ENCODE results near the gene STK11IP.

GRCh38 chr2:219608399-219608964, 10.8 kb downstream of the STK11IP start:
- TF ChIP-seq SP1 (IDR thresholded peaks at IDR 0.05): no peak
- TF ChIP-seq, protein P1, sequence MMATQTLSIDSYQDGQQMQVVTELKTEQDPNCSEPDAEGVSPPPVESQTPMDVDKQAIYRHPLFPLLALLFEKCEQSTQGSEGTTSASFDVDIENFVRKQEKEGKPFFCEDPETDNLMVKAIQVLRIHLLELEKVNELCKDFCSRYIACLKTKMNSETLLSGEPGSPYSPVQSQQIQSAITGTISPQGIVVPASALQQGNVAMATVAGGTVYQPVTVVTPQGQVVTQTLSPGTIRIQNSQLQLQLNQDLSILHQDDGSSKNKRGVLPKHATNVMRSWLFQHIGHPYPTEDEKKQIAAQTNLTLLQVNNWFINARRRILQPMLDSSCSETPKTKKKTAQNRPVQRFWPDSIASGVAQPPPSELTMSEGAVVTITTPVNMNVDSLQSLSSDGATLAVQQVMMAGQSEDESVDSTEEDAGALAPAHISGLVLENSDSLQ (IDR thresholded peaks at IDR 0.05): no peak
- TF ChIP-seq SUZ12 (IDR thresholded peaks at IDR 0.05): no peak
- TF ChIP-seq ARNT (IDR thresholded peaks at IDR 0.05): no peak
- TF ChIP-seq HDGF (IDR thresholded peaks at IDR 0.05; ENCODE audit: borderline replicate concordance): no peak
- no peak for TF ChIP-seq FOXA1 (IDR thresholded peaks at IDR 0.05)
- TF ChIP-seq NFRKB (IDR thresholded peaks at IDR 0.05): no peak
- TF ChIP-seq FOXK2 (IDR thresholded peaks at IDR 0.05): no peak
- no peak for TF ChIP-seq L3MBTL2 (conservative IDR thresholded peaks at IDR 0.05)
- no peak for TF ChIP-seq TARDBP (IDR thresholded peaks at IDR 0.05)
- TF ChIP-seq BHLHE40 (IDR thresholded peaks at IDR 0.05; ENCODE audit: borderline replicate concordance): no peak
- TF ChIP-seq ZNF384 (IDR thresholded peaks at IDR 0.05): no peak
- TF ChIP-seq CTBP1 (IDR thresholded peaks at IDR 0.05; ENCODE audit: borderline replicate concordance): no peak
- TF ChIP-seq FOXM1 (IDR thresholded peaks at IDR 0.05; ENCODE audit: borderline replicate concordance): no peak
